ENCODE data around the gene NEMP1.

Gene NEMP1

GRCh38 chr12:57051011-57051410 lies 27.6 kb downstream of the NEMP1 start:
- Histone ChIP-seq H3K4me1 (no peaks in the 10 kb centered on the region), H2AFZ (no peak overlapping the region), H3K9me3 (ENCODE audit: control insufficient read depth, low read length) (no peaks in the 10 kb centered on the region), H3K4me2 (ENCODE audit: low read length) (no peak overlapping the region), H3K79me2 (no peaks in the 10 kb centered on the region), H3K27ac (no peak overlapping the region), H3K27me3 (ENCODE audit: control insufficient read depth, insufficient read depth, low read length) (no peaks in the 10 kb centered on the region), H3K9ac (no peak overlapping the region), H3K36me3 (ENCODE audit: control insufficient read depth, insufficient read depth, low read length) (no peaks in the 10 kb centered on the region), H3K4me3 (ENCODE audit: low read depth, low read length) (no peak overlapping the region)
- no peak for TF ChIP-seq CTCF (IDR thresholded peaks at IDR 0.05)

GRCh38 chr12:57049890-57050289 lies 28.7 kb downstream of the NEMP1 start, which contains the start of gene MYO1A:
MYO1A (minus strand) TSS chr12:57050129; CDS start chr12:57048323, 1,806 bp downstream.
- Histone ChIP-seq H3K4me3 (ENCODE audit: low read depth, low read length) (no peak within 1 kb of the TSS), H3K4me2 (ENCODE audit: low read length) (no peak within 1 kb of the TSS), H3K36me3 (ENCODE audit: control insufficient read depth, insufficient read depth, low read length) (no peaks in the 10 kb centered on the region), H3K79me2 (no peaks in the 10 kb centered on the region), H3K27ac (no peak within 1 kb of the TSS), H3K9ac (no peak within 1 kb of the TSS), H3K4me1 (no peaks in the 10 kb centered on the region), H2AFZ (no peak within 1 kb of the TSS), H3K27me3 (ENCODE audit: control insufficient read depth, insufficient read depth, low read length) (no peaks in the 10 kb centered on the region), H3K9me3 (ENCODE audit: control insufficient read depth, low read length) (no peaks in the 10 kb centered on the region)
- no peak for TF ChIP-seq CTCF (IDR thresholded peaks at IDR 0.05)

GRCh38 chr12:57049119-57049446 lies 29.5 kb downstream of the NEMP1 start:
- Histone ChIP-seq H3K9ac (no peak overlapping the region), H2AFZ (no peak overlapping the region), H3K36me3 (ENCODE audit: control insufficient read depth, insufficient read depth, low read length) (no peaks in the 10 kb centered on the region), H3K4me2 (ENCODE audit: low read length) (no peak overlapping the region), H3K27me3 (ENCODE audit: control insufficient read depth, insufficient read depth, low read length) (no peaks in the 10 kb centered on the region), H3K9me3 (ENCODE audit: control insufficient read depth, low read length) (no peaks in the 10 kb centered on the region), H3K27ac (no peak overlapping the region), H3K4me3 (ENCODE audit: low read depth, low read length) (no peak overlapping the region), H3K4me1 (no peaks in the 10 kb centered on the region), H3K79me2 (no peaks in the 10 kb centered on the region)
- TF ChIP-seq CTCF (IDR thresholded peaks at IDR 0.05): no peak

- no peak overlapping the region for H2AFZ ChIP-seq
- H3K79me2 ChIP-seq: no peaks in the 10 kb centered on the region
- no peak overlapping the region for H3K27ac ChIP-seq
- no peak overlapping the region for H3K4me3 ChIP-seq (ENCODE audit: low read depth, low read length)
- H3K9ac ChIP-seq: no peak overlapping the region
- H3K36me3 ChIP-seq (ENCODE audit: control insufficient read depth, insufficient read depth, low read length): no peaks in the 10 kb centered on the region
- TF ChIP-seq CTCF (IDR thresholded peaks at IDR 0.05): no peak
- no peaks in the 10 kb centered on the region for H3K27me3 ChIP-seq (ENCODE audit: control insufficient read depth, insufficient read depth, low read length)
- no peaks in the 10 kb centered on the region for H3K4me1 ChIP-seq
- no peak overlapping the region for H3K4me2 ChIP-seq (ENCODE audit: low read length)
- H3K9me3 ChIP-seq (ENCODE audit: control insufficient read depth, low read length): no peaks in the 10 kb centered on the region
These were observed 30.0 kb downstream of the NEMP1 start for GRCh38 chr12:57048423-57049118.

GRCh38 chr12:57047981-57048380 lies 30.6 kb downstream of the NEMP1 start:
- H3K36me3 ChIP-seq (ENCODE audit: control insufficient read depth, insufficient read depth, low read length): no peaks in the 10 kb centered on the region
- no peak overlapping the region for H3K4me3 ChIP-seq (ENCODE audit: low read depth, low read length)
- H3K9ac ChIP-seq: no peak overlapping the region
- H3K4me1 ChIP-seq: no peaks in the 10 kb centered on the region
- H3K9me3 ChIP-seq (ENCODE audit: control insufficient read depth, low read length): no peaks in the 10 kb centered on the region
- H2AFZ ChIP-seq: no peak overlapping the region
- no peak for TF ChIP-seq CTCF (IDR thresholded peaks at IDR 0.05)
- H3K4me2 ChIP-seq (ENCODE audit: low read length): no peak overlapping the region
- H3K79me2 ChIP-seq: no peaks in the 10 kb centered on the region
- no peaks in the 10 kb centered on the region for H3K27me3 ChIP-seq (ENCODE audit: control insufficient read depth, insufficient read depth, low read length)
- no peak overlapping the region for H3K27ac ChIP-seq

All from parathyroid adenoma (tissue), 2 donors.